Thyroid gland (tissue), 4 donors: ENCODE data around the gene BNIP5.

ENCODE experiments used
- CTCF ChIP-seq, 6 experiments: fragments of 200-600 bp in 3 of 6; fragments of 450-650 bp in 3 of 6; sonication (generic) in 3 of 6; IDR thresholded peaks; one replicate each; pipeline ENCODE4 v1.5.1; 2016 to 2019; ENCODE audit warnings: antibody characterized with exemption in 6 of 6, mild to moderate bottlenecking in 2 of 6, inconsistent platforms in 1 of 6, moderate library complexity in 1 of 6
- POLR2A ChIP-seq, 2 donors: fragments of 450-650 bp; IDR thresholded peaks; one replicate each; pipeline ENCODE4 v1.6.1; 2017; ENCODE audit warnings: antibody characterized with exemption in 2 of 2, mild to moderate bottlenecking in 2 of 2, moderate library complexity in 1 of 2

- TF ChIP-seq CTCF (IDR thresholded peaks at IDR 0.05) (no peak), POLR2A (IDR thresholded peaks at IDR 0.05) (no peak)
Observed at GRCh38 chr6:36376183-36376582, 39.5 kb upstream of the BNIP5 start.
